ENCODE measurements around the gene USP33.
A peak's percentile ranks its signal among the peaks of the same experiment; 100 is the strongest.

USP33 gene

DNA sequence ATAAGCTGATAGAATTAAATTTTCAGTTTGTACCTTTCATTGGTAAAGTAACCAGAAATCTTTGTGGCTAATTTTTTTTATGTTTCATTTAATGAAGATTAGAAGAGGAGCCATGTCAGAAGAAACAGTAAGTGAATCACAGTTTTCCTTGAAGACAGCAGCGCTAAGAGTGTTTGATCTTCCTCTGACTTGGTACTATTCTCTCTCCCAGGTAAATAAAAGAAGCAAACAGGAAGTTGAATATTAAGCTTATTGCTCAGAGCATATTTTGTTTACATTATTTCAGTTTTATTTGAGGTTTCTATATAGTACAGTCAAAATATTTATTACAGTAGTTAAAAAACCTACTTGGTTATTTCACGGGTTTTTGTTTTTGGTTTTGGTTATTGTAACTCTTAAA lies 23.5 kb upstream of the USP33 start:
- DNase-seq (ENCODE audit: low read depth): no peak
- TF ChIP-seq, protein P1, sequence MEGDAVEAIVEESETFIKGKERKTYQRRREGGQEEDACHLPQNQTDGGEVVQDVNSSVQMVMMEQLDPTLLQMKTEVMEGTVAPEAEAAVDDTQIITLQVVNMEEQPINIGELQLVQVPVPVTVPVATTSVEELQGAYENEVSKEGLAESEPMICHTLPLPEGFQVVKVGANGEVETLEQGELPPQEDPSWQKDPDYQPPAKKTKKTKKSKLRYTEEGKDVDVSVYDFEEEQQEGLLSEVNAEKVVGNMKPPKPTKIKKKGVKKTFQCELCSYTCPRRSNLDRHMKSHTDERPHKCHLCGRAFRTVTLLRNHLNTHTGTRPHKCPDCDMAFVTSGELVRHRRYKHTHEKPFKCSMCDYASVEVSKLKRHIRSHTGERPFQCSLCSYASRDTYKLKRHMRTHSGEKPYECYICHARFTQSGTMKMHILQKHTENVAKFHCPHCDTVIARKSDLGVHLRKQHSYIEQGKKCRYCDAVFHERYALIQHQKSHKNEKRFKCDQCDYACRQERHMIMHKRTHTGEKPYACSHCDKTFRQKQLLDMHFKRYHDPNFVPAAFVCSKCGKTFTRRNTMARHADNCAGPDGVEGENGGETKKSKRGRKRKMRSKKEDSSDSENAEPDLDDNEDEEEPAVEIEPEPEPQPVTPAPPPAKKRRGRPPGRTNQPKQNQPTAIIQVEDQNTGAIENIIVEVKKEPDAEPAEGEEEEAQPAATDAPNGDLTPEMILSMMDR (conservative IDR thresholded peaks at IDR 0.05; ENCODE audit: low read depth, low read length): no peak
- no peak overlapping the region for H3K4me3 ChIP-seq (ENCODE audit: low read length)

- H3K4me3 ChIP-seq (ENCODE audit: low read length): no peak overlapping the region
- DNase-seq (ENCODE audit: low read depth): no peak
- TF ChIP-seq, protein P1 (conservative IDR thresholded peaks at IDR 0.05; ENCODE audit: low read depth, low read length): no peak
Observed at GRCh38 chr1:77781683-77782082, 22.0 kb upstream of the USP33 start.

DNA sequence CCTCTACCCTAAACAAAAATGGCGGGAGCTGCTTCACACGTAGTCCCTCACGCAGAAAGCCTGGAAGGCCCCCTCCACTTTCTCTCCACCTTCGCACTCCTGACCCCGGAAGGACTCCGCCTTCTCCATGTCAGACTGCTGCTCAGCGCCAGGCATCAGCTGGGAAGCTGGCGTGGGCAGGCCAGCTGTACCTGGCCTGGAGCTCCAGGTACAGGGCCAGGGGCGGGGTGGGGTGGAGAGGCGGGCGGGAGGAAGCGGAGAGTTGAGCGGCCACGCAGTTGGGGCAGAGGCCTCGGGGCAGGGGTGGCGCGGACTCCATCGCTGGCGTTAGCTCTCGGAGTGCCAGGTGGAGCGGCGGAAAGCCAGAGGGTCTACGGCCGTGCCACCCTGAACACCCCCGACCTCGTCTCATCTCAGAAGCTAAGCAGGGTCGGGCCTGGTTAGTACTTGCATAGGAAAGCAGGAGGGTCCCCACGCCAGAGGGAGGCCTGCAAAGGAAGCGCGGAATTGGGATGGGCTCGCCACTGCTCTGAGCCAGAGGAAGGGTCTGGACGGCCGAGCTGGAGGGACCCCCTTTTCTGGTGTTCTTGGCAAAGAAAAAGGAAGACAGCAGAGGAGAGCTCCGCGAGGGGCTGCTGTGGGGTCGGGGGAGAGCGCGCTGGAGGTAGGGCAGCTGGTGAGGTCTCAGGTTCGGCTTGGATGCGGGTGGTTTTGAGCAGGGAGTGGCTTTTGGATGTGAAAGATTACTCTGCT lies 20.1 kb upstream of the USP33 start, which contains the start of gene MIGA1:
MIGA1 (plus strand) TSS at position 121 of the 753 bp plus-strand sequence. CDS start 3,604 bp downstream, outside the sequence.
- peak; percentile 72 for DNase-seq (ENCODE audit: low read depth)
- TF ChIP-seq, protein P1 (conservative IDR thresholded peaks at IDR 0.05; ENCODE audit: low read depth, low read length): no peak
- H3K4me3 ChIP-seq (ENCODE audit: low read length): peak within 1 kb of the TSS; percentile 93

- no peak for DNase-seq (ENCODE audit: low read depth)
- H3K4me3 ChIP-seq (ENCODE audit: low read length): no peak overlapping the region
- TF ChIP-seq, protein P1 (conservative IDR thresholded peaks at IDR 0.05; ENCODE audit: low read depth, low read length): no peak
Observed at GRCh38 chr1:77776007-77776700, 16.5 kb upstream of the USP33 start.

DNA sequence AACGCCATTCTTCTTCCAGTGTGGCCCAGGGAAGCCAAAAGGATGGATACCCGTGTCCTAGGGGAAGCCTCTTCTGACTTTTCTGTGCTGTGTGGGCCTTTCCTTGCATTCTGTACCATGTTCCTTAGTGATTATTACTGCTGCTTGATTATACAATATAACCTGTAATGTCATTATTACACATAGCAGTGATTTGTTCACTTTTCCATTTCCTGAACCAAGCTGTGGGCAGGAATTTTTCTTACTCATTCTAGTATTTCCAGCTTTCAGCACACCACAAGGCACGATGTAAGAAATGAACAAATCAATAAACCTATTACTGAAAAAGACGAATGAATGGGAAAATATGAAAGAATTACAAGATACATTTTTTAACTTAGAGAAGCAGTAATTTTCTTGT lies 8.4 kb upstream of the USP33 start:
- no peak overlapping the region for H3K4me3 ChIP-seq (ENCODE audit: low read length)
- DNase-seq (ENCODE audit: low read depth): no peak
- TF ChIP-seq, protein P1 (conservative IDR thresholded peaks at IDR 0.05; ENCODE audit: low read depth, low read length): no peak

DNA sequence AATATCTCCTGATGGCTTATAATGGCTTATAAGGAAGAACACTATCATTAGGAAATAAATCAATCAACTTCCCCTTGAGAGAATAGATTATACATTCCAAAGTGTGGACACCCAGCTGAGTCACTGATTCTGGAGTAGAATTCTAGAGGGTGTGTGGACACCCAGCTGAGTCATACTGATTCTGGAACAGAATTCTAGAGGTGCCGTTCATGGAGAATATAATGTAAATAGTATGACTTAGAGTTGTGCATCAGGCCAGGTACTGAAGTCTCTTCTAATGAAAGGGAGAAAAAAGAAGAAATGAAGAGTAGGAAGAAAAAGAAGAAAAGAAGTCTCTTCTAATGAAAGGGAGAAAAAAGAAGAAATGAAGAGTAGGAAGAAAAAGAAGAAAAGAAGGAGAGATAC lies 2.4 kb upstream of the USP33 start:
- H3K4me3 ChIP-seq (ENCODE audit: low read length): no peak overlapping the region
- DNase-seq (ENCODE audit: low read depth): no peak
- TF ChIP-seq, protein P1 (conservative IDR thresholded peaks at IDR 0.05; ENCODE audit: low read depth, low read length): no peak

Data from retinal pigment epithelial cell (primary cell).